Fibroblast of skin of abdomen (primary cell): ENCODE measurements around the gene DYNLT1.

ENCODE experiments used
- DNase-seq: peaks from one replicate; pipeline ENCODE4 v3.0.0-alpha.2; 2013

Gene DYNLT1

GRCh38 chr6:158595223-158595622, 49.3 kb downstream of the DYNLT1 start:
- DNase-seq: no peak

- DNase-seq: no peak
Observed at GRCh38 chr6:158593670-158594069, 50.9 kb downstream of the DYNLT1 start.

- no peak for DNase-seq
Observed at GRCh38 chr6:158591810-158592209, 52.7 kb downstream of the DYNLT1 start.

GRCh38 chr6:158591134-158591809, 53.3 kb downstream of the DYNLT1 start:
- DNase-seq: no peak

GRCh38 chr6:158589366-158589765, 55.2 kb downstream of the DYNLT1 start:
- DNase-seq: no peak

GRCh38 chr6:158586652-158587051, 57.9 kb downstream of the DYNLT1 start:
- no peak for DNase-seq
